8988T (cell line): ENCODE data around the gene CSTA.
A peak's percentile ranks its signal among the peaks of the same experiment; 100 is the strongest.

Source experiments
- DNase-seq: peaks from one replicate; pipeline ENCODE4 v3.0.0; 2011

Gene CSTA

DNA sequence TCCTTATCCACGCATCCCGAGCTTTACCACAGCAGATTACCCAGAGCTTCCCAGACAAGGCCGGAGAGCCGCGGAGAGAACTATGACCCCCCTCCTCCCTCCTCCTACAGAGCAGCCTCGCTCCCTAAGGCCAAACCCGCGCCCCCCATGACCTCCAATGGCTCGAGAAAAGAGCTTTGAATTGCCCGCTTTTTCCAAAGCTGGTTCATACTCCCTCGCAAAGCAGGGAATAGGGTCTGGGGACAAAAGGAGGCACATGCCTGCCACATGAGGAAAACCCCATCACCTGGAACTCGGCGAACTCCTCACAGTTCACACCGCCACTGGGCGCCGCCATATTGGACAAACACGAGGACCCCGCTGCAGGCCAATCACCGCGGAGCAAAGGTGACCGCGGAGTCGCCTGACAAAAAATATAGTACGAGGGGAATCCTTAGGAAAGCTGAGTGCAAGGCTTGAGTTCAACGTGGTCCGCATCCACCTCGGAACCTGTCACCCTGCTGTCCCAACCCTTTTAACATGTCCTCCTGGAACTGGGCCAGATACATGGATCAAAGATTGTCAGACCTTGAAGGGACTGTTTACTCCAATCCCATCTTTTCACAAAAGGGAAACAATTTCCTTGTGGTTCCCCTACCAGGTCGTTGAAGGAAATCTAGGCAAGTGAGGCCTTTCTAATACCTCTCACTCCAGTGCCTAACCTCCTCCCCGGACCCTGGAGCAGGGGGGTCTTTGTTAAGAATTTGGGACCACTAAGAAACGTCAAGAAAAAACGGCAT lies 58.0 kb downstream of the CSTA start, which contains the start of gene MIX23:
Gene MIX23 (minus strand): TSS at position 344 of the 779 bp plus-strand sequence. CDS start 7 bp downstream, at position 337.
- DNase-seq = peak; percentile 35

DNA sequence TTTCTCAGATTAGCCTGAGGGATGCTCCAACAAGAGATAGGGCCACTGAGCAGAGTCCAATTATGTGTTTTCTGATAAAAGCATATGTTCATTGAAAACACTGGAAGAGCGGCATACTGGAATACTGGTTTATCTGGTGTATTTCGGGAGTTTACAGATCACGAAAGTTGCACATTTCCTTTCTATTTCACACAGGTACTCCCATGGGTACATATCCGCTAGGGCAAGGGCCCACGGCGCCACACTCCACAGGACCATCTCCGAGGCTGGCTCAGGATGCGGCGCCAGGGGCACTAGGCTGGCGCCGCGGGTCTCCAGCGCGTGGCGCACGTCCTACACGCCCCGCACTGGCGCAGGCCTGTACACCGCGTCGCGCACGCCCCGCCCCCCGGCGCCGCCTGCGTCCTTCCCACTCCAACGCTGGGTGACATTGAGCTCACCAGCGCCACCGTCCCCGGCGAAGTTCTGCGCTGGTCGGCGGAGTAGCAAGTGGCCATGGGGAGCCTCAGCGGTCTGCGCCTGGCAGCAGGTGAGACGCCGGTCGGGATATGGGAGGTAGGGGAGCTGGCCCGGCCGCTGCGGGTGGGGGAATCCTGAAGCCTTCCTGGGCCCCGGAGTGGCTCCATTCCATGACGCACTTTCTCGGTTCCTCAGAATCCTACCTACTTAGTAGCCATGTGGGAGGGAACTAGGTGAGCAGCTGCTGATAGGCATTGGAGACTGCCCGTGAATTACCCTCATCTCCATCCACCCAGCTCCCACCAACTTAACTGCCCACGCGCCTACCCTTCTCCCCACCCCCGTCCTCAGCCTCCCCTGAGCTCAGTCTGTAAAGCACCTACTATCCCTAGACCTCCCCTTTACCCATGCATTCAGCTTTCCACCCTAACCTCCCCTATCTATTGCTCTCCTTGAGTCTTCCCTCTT lies 59.0 kb downstream of the CSTA start, which contains the start of gene FAM162A:
Gene FAM162A (plus strand): TSS at position 412 of the 927 bp plus-strand sequence. CDS start 84 bp downstream, at position 496.
- DNase-seq = peak; percentile 74

GRCh38 chr3:122387709-122388108 lies 62.7 kb downstream of the CSTA start:
- no peak for DNase-seq

DNA sequence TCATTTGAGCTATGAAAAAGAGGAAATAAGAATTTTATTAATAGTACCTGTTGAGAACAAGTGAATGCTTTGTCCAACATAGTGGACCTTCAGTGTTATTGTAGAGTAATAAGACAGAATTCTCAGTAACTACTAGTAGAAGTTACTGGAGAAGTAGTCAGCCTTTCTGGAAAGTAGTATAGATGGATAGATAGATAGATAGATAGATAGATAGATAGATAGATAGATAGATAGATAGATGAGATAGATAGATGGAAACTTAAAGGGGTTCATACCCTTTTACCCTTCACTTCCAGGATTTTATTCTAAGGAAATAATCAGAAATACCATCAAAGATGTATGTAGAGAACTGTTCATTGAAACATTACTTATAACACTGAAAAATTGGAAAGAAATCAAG lies 64.1 kb downstream of the CSTA start:
- no peak for DNase-seq

GRCh38 chr3:122389892-122390291 lies 64.8 kb downstream of the CSTA start:
- no peak for DNase-seq

- DNase-seq = no peak
Measured at GRCh38 chr3:122390665-122391064, 65.6 kb downstream of the CSTA start.
